Right cardiac atrium (tissue), 5 donors: ENCODE data around the gene ZNF567. TPM values are rescaled to one million over a fixed set of nuclear protein-coding genes. Genes with fewer than 3 reads are reported as not detected.

Source experiments
- ATAC-seq, 2 donors: fragments of 200-7000 bp; cut with Tn5 transposase; one replicate each; pipeline versions ENCODE4 v1.8.0 to v1.9.1; 2020; ENCODE audit warnings: moderate library complexity in 2 of 2, mild to moderate bottlenecking in 1 of 2
- DNase-seq, 3 donors: peaks; one replicate each; pipeline ENCODE4 v3.0.0-alpha.2; 2020
- H3K27ac ChIP-seq: one replicate; pipeline ENCODE4 v1.5.1; 2013; ENCODE audit warnings: mild to moderate bottlenecking, low read length, control low read depth, moderate library complexity
- H3K27me3 ChIP-seq: one replicate; pipeline ENCODE4 v1.6.1; 2013; ENCODE audit not compliant: control insufficient read depth, insufficient read depth
- H3K4me1 ChIP-seq: one replicate; pipeline ENCODE4 v1.6.1; 2013; ENCODE audit warnings: low read length; ENCODE audit not compliant: control insufficient read depth, insufficient read depth
- H3K4me3 ChIP-seq: one replicate; pipeline ENCODE4 v1.5.1; 2013; ENCODE audit warnings: low read length, control low read depth
- H3K9me3 ChIP-seq: one replicate; pipeline ENCODE4 v1.6.1; 2013; ENCODE audit warnings: low read length; ENCODE audit not compliant: control insufficient read depth
- WGBS: extraction: QIAGEN DNeasy Blood & Tissue Kit; methylation state at CpG from one replicate; pipeline ENCODE4 v1.1.7; 2013; 5-methylcytosine and 5-hydroxymethylcytosine counted together
- intact Hi-C, 4 donors: fragments of 100-400 bp; cut with DNase I; formaldehyde crosslinking; loops; one replicate each; pipeline versions ENCODE4 v1.11.0 to v1.14.0; 2022 to 2023
- polyA plus RNA-seq: library from polyadenylated mRNA; stranded (reverse); fragments of 200-250 nt; gene quantifications from one replicate; pipeline ENCODE4 v1.2.3, GENCODE V29; 2013
- total RNA-seq, 4 donors: library from RNA; stranded (reverse); fragmentation: NEBNext Ultra II Directional; extraction: Animal tissue kit (Norgen Biotek cat#: 25700); gene quantifications; one replicate each; pipeline ENCODE4 v1.2.1, GENCODE V29; 2021
- donor health status: healthy with polysubstance abuse.
- donor health status: DM: no; HTN: yes; CAD: no.
- donor health status: DM: no; HTN: no; CAD: no.
- donor health status: DM: no; HTN: yes; CAD: no; lungs with severe emphysema.
- donor health status: DM: yes; HTN: yes; CAD: no.

ZNF567 gene
- total and polyA plus RNA-seq, 5 donors = 2.4 to 5.8 (median 5.0) TPM

- intact Hi-C loops = no loop called here
- Histone ChIP-seq H3K27me3 (no peaks in the 10 kb centered on the region), H3K9me3 (peaks cover 37% of the 10 kb centered on the region), H3K4me3 (peak overlapping the region; percentile 29), H3K27ac (no peak overlapping the region), H3K4me1 (no peaks in the 10 kb centered on the region)
- ATAC-seq (no peak), DNase-seq (no peak)
- WGBS = 97% methylated on average over 4 of the region's 4 CpGs
Observed at GRCh38 chr19:36750066-36750691, 62.8 kb downstream of the ZNF567 start.

Other genes with a start within 250 kb of the ZNF567 start
- gene ZNF566, start 198.1 kb upstream of the ZNF567 start, total RNA-seq = 10 to 100 TPM; 10.6 to 13.4 (median 13.3) TPM
- gene ZNF566, start 198.1 kb upstream of the ZNF567 start, polyA plus RNA-seq = 6.2 TPM
- 10 to 100 TPM in 1 of 4 donors, 1 to 10 TPM in 3; 8.8 to 11.1 (median 9.7) TPM for gene ZNF260, start 159.3 kb upstream of the ZNF567 start, total RNA-seq
- gene ZNF260, start 159.3 kb upstream of the ZNF567 start, polyA plus RNA-seq = 4.5 TPM
- gene ZNF529, start 114.3 kb upstream of the ZNF567 start, total RNA-seq = 10 to 100 TPM; 13.9 to 15.8 (median 14.3) TPM
- 7.4 TPM for gene ZNF529, start 114.3 kb upstream of the ZNF567 start, polyA plus RNA-seq
- gene ZNF382, start 82.3 kb upstream of the ZNF567 start, total RNA-seq = 10 to 100 TPM; 14.1 to 18.7 (median 16.0) TPM
- 3.9 TPM for gene ZNF382, start 82.3 kb upstream of the ZNF567 start, polyA plus RNA-seq
- gene ZNF461, start 20.8 kb upstream of the ZNF567 start, total RNA-seq = 1 to 10 TPM; 6.9 to 8.7 (median 8.6) TPM
- gene ZNF461, start 20.8 kb upstream of the ZNF567 start, polyA plus RNA-seq = 3.5 TPM
- gene ZNF850, start 85.2 kb downstream of the ZNF567 start, total RNA-seq = 1 to 10 TPM; 4.0 to 4.7 (median 4.5) TPM
- 1.2 TPM for gene ZNF850, start 85.2 kb downstream of the ZNF567 start, polyA plus RNA-seq
- gene ZNF790, start 150.8 kb downstream of the ZNF567 start, total RNA-seq = 10 to 100 TPM in 3 of 4 donors, 1 to 10 TPM in 1; 9.6 to 12.5 (median 11.0) TPM
- 4.3 TPM for gene ZNF790, start 150.8 kb downstream of the ZNF567 start, polyA plus RNA-seq
- gene ZNF345, start 163.3 kb downstream of the ZNF567 start, total RNA-seq = 1 to 10 TPM; 2.1 to 3.9 (median 3.6) TPM
- gene ZNF345, start 163.3 kb downstream of the ZNF567 start, polyA plus RNA-seq = 2.6 TPM
- 1 to 10 TPM; 2.7 to 3.4 (median 2.9) TPM for gene ZNF829, start 228.7 kb downstream of the ZNF567 start, total RNA-seq
- 1.6 TPM for gene ZNF829, start 228.7 kb downstream of the ZNF567 start, polyA plus RNA-seq
- 10 to 100 TPM in 1 of 4 donors, 1 to 10 TPM in 3; 8.4 to 11.9 (median 8.6) TPM for gene ZNF568, start 228.7 kb downstream of the ZNF567 start, total RNA-seq
- gene ZNF568, start 228.7 kb downstream of the ZNF567 start, polyA plus RNA-seq = 5.3 TPM